GM19397 (cell line): ENCODE results near the gene TMEM131.

ENCODE experiments used
- ATAC-seq: cut with Tn5 transposase; IDR thresholded peaks from one replicate; pipeline ENCODE4 v1.9.1; 2021; ENCODE audit warnings: mild to moderate bottlenecking, moderate library complexity; ENCODE audit not compliant: unreplicated experiment

The TMEM131 gene

GRCh38 chr2:97770445-97770844, 225.3 kb downstream of the TMEM131 start:
- no peak for ATAC-seq

DNA sequence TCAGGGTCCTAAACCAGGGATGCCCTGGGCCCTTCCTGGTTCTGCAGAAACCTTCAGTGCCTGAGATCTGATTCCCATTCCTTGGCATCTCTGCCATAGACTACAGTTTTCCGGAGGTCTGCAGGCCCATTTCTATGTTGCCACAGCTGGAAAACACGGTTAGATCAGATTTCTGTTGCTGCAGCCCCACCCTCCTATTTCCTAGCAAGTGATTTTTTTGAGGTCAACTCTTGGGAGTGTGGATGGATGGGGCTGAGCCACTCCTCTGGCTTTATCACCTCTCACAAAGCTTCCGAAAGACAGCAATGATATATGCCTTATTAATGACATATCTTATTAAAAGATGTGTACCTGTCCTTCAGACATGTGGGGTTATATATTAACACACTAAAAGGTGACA, 226.0 kb downstream of the TMEM131 start:
- ATAC-seq: no peak

DNA sequence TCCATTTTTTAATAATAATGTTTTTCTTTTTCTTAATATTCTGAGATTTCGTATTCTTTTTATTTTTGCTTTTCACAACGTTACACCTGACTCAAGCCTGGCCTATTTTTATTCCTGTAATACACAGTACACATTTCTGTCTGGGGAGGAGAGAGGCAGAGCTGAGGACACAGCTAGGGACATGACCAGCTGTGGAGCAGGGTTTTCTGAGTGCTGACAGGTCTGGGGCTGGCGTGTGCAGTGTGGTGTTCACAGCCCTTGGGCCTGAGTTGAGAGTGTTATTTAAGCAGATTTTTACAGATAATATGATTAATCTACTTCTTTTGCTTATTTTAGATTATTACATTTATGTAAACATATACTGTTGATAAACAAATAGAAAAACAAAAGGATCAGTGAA, 226.4 kb downstream of the TMEM131 start:
- ATAC-seq: no peak

GRCh38 chr2:97766567-97766966, 229.2 kb downstream of the TMEM131 start:
- ATAC-seq: no peak

DNA sequence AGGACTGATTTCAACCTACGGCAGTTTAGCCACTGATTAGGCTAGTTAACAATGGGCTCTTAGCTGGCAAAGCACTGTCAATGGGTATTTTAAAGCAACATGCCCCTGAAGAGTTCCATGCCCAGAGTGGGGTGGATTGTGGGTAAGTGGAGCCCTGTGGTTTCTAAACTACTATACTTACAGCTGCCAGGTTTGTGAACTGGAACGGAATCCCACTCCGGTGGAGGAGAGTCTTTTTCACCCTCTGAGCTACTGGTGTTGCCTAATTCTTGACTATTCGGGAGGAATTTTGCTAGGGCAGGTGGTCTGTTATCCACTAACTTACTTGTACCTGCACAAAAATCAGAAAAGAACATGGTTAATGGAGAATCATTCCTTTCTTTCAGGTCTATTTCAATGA, 229.8 kb downstream of the TMEM131 start:
- ATAC-seq: no peak

- ATAC-seq: no peak
Measured at GRCh38 chr2:97764559-97765263, 231.0 kb downstream of the TMEM131 start.

DNA sequence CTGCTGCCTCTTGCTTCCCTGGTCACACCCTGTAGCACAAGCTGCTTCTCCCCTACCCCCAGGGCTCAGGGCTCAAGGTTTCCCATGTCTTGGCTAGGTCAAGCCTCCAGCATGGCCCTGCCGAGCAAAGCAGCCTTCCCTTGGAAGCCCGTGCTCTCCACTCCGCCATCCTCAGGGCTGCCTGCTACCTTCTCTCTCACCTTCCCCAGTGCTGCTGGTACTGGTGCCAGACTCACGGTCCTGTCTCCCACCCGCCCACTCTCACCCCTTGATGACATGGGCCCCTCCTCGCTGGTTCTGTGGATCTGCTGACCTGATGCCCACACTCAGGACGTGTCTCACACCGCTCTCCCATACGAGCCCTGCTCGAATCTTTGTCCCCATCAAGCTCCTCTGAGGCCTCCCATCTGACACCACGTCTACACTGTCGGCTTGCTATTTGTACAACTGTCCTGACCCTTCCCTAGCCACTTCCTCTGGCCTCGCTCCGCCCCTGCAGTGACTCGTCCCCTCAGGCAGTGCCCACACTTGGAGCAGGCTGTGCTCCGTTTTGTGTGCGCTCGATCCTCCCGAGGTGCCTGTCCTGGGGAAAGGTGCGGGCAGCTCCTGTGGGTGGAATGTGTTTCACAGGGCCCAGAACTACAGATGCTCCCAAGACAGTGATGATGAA, 232.4 kb downstream of the TMEM131 start:
- ATAC-seq: no peak

- ATAC-seq: no peak
Measured at GRCh38 chr2:97761192-97761591, 234.6 kb downstream of the TMEM131 start.

- ATAC-seq: no peak
Measured at GRCh38 chr2:97760480-97761049, 235.2 kb downstream of the TMEM131 start.

GRCh38 chr2:97759727-97760407, 235.9 kb downstream of the TMEM131 start:
- no peak for ATAC-seq

GRCh38 chr2:97758131-97758705, 237.5 kb downstream of the TMEM131 start:
- ATAC-seq: no peak

DNA sequence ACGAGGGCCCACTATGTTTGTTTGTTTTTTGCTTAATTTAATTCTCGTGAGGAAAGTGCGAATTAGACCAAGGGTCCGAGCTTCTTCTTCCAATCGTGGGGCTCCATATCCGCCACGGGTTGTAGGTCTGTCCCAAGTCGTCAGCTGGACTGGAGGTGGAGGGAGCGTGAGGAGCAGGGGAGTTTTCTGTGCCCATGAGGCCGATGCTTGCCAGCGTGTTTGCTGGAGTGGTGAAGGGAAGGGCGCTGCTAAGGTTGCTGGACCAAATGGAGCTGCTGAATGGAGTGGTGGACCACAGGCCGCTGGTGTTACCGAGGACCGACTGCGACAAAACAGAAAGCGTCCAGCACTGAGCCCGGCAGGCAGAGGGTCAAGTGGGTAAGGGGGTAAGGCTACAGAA, 238.7 kb downstream of the TMEM131 start:
- ATAC-seq: no peak

- no peak for ATAC-seq
Measured at GRCh38 chr2:97755491-97755890, 240.3 kb downstream of the TMEM131 start.

DNA sequence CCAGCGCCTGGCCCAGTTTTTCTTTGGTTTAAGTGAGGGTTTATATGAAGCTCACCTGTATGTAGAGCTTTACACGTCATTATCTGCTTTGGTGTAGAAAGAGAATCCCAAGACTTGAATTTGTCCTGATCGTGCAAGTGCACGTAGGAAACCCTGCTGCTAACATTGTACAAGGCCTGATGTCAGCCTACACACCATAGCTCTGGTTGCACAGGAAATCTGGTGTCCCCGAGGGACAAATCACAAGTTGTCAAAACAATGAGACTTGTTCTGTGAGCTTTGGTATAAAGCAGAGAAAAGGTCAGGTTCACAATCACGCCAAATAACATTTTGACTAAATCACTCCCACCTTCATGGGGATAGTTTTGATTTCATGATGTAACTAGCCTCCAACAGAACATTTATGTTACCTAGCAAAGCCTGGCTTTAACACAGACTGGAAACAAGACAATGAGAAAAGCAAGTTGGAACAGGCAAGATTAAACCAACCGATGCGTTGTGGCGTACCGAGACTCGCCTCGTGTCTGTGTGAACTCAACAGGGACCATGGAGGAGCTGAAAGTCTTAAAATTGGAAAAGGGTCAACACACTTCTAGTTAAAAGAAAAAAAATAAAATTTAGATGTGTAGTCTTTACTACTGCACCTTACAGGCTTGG, 240.9 kb downstream of the TMEM131 start:
- no peak for ATAC-seq

- ATAC-seq: no peak
Measured at GRCh38 chr2:97752342-97753334, 243.1 kb downstream of the TMEM131 start.

DNA sequence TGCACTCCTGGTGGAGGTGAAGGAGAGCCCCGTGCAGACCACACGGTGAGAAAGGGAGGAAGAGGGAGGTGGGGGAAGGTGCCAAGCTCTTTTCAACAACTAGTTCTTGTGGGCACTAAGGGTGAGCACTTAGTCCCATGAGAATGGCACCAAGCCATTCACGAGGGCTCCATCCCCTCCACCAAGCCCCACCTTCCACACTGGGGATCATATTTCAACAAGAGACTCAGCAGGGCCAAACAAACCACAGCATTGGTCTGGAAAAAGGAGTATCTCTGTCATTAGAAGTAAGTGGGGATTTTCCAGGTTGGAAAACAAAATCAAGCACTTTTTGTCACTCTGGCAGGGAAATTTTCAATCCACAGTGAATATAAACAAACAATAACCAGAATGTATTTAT, 244.0 kb downstream of the TMEM131 start:
- ATAC-seq: no peak

- no peak for ATAC-seq
Measured at GRCh38 chr2:97750017-97750416, 245.7 kb downstream of the TMEM131 start.

GRCh38 chr2:97749581-97749980, 246.2 kb downstream of the TMEM131 start:
- no peak for ATAC-seq

GRCh38 chr2:97747716-97748115, 248.0 kb downstream of the TMEM131 start:
- no peak for ATAC-seq

DNA sequence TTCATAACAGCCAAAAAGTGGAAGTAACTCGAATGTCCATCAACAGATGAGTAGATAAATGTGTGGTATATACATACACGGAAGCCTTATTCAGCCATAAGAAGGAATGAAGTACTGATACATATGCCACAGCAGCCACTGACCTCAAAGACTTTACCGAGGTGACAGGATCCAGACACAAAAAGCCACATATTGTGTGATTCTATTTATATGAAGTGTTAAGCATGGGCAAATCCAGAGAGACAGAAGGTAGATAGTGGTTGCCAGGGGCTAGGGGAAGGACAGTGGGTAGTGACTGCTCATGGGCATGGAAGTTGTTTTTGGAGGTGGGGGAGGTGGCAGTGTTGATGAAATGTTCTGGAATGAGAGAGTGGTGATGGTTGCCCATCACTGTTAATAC, 248.5 kb downstream of the TMEM131 start:
- no peak for ATAC-seq
